ENCODE data around the gene KIF3A.

GRCh38 chr5:132662004-132662401 is 75.3 kb downstream of the KIF3A start:
- TF ChIP-seq CTCF (conservative IDR thresholded peaks at IDR 0.05), result no peak
- no peak for TF ChIP-seq ZFX (IDR thresholded peaks at IDR 0.05)
